Measurements from ENCODE around the gene PPFIBP1.

The PPFIBP1 gene

DNA sequence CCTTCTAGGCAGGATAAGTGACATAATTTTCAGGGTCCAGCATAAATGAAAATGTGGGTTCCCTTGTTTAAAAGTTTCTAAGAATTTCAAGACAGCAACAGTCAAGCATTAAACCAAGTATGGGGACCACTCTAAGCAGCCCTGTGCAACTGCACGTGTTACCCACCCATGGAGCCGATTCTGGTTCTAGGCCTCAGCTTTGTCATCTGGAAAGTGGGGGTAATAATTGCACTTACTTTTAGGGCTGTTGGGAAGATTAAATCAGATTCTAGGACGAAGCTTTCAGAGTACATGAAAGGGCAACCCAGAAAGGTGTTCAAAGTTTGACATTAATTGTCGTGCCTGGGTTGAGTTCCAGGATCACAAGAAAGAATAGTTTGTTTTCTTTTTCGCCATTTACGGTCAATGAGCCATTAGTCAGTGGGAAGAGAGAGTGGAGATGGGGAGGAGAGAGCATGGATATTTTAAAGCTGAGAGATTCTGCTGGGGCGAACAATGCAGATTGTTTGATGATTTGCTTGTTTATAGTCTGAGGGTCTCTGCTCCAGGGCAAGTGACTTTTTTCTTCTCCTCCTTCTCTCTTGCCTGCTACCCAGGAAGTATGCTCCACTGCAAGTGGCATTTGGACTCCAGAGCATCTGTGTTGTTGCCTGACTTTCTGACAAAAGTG is 10.7 kb upstream of the PPFIBP1 start:
- DNase-seq: no peak

DNA sequence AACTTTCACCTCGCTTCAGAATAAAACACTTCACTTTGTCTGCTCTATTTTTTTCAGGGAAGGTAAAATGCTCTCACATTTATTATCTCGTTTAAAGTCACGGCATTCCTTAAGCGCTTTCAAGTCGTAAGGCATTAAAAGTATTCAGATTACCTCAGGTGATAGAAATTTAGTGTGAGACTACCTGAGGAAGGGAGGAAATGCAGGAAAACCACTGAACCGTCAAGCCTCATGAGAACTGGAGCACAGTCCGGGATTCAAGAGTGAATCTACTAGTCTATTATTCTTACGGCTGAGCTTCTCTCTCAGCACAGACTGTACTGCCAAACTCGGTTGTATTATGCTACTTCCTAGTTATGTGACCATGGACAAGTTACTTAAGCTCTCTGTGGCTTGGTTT is 8.3 kb upstream of the PPFIBP1 start:
- DNase-seq: no peak

DNA sequence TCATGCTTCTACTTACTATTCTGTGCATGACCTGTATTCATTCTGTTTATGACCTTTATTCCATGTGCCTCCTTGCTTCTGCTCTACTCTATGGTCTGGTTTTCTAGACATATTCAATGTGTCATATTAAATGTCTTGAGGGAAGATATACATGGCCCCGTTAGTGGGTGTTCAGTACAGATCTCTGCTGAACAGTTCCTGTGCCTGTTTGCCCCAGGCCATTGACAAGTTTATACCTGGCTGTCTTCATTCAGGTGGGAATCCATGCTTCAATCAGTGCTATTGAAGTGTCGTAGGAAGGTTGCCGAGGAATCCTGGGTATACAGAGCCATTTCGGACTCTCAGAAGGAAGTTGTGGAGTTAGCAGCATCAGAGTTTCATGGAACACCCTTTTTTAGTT is 7.4 kb upstream of the PPFIBP1 start:
- no peak for DNase-seq

DNA sequence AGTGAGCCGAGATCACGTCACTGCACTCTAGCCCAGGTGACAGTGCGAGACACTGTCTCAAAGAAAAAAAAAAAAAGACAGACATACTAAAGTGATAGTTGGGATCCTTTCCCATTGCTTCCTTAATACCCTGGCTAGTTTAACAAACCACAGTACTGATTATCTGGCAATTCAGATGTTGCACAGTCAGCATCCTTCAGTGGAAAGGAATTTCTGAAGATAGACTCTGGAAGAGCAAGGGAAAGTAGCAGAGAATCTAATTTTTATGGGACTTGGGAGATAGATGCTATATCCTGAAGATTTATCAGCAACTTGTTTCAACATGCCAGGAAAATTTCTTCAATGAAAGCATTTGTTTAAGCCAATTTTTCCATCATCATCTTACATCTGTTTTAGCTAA is 6.5 kb upstream of the PPFIBP1 start:
- no peak for DNase-seq

DNA sequence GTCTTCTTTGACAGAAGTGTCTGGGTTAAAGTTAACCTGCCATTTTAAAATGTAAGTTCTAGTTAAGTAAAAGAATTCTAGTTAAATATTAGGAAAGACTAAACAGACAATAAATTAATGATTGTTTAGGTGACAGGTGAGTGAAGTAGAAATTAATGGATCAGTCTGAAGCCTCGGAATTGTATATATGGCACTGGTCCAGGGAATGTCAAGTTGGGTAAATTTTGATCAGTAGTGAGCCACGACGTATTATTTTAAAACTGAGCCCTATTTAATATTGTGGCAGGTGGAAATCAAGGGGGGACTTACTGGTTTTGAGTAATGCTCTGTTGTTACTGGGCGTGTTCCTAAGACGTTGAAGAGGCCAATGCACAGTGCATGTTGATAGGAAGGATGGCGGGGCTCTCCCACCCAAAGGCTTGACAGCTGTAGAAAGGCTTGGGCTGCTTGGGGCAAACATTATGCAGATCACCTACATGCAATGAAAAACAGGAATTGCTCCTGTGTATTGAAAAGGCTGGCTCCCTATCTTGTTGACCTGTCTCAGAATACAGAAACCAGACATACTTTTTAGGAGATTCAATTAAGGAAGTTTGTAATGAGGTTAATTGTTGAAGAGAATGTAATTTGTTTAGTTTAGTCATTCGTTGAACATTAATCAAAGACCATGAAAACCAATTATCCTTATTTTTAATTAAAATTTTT is 5.9 kb upstream of the PPFIBP1 start:
- DNase-seq: no peak

DNA sequence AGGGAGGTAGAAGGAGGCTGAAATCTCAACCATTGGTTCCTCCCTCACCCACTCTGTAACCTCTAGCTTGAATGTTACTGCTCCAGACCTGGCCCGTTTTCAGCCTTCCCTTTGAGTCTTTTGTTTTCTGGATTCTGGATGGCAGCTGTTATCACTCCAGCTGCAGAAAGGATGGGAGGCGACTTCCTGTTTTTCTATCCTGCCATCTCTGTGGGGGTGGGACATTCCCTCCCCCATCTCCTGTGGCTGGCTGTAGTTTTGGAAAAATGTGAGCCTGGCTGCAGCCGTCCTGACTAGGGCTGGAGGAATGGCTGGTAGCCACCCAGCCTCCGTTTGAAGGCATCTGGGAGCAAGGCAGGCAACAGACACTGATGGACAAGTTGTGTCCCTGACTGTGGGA is 2.9 kb upstream of the PPFIBP1 start:
- no peak for DNase-seq

DNA sequence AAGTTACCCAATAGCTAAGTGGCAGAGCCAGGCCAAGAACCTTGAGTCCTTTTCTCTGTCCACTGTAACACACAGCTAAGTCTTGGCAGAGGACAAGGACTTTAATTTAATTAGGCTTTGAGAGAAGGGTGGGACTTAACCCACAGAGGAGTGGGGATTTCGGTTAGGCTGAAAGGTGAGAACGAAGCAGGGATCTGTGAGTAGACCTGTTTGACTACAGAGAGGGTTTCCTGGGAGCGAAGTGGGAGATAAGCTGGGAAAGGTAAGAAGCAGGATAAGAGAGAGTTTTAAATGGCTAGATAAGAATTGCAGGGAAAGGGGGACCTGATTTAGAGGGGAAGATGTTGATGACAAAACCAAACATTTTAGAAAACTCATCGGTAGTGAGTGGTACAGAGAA is 2.0 kb upstream of the PPFIBP1 start:
- no peak for DNase-seq

DNA sequence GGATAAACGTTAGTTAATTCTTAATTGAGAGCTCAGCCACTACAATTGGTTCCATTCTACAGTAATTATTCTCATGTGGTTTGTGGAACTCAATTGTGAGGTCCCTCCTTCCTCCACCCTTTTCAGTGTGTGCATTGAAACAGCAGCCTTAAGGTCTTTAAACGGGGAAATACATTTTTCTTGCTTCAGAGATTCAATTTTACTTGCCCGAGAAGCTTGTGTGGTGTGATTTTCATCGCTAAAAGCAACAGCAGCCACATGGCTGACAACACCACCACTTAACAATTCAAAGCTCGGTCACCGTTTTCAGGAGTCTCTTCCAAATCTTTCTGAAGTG is 733 bp upstream of the PPFIBP1 start:
- DNase-seq: no peak

DNA sequence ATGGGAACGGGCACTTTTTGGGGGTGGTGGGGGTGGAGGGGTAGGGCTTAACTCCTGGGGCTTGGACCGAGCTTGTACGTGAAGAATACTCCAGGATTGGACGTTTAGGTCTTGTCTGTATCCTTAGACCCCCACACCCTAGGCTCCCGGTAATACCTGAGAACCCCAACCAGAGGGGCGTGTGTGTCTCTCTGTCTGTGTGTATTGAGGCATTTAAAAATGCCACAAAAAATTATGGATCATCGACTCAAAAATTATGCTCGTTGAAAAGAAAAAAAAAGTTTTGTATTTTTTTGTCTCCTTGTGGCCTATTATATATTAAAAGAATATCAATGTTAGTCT is 459 bp downstream of the PPFIBP1 start:
- peak in 2 of 6 experiments; percentile 38 to 50 for DNase-seq

DNA sequence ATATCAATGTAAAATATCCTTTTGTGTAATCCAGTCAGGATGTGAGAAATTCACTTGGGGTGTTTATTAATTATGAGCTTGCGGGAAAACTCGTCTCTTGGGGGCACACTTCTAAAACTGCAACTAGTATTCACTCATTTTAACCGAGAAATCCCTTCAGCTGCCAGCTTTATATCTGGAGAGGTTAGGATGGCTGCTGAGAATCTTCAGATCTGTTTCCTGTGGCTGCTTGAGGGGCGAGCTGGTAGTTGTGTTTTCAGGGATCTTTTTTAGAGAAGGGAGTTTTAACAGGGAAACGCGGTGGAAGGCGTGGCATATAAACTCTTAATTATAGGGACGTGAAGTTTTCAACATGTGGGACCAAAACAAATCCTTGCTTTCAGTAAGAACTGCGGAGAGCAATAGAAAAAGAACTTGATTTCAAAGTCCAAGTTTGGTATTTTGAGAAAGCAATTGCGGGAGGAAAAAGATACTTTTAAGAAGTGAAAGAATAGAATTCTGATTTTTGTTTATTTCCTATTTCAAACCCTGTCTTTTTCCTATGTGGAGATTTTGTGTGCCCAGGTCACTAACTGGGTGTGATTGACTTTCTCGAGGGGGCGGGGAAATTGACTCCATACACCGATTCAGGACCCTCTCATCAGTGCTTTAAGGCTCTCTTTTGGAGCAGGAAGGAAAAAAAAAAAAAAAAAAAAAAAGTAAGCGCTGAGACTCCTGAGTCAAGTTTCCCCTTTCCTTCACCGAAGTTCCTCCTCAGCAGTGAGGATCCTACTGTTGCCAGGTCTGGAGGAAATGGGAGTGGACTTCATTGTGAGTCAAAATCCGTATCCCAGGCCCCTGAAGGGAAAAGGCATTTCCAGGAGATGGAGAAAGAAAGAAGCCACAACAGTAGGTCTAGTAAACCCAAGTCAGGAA is 1.1 kb downstream of the PPFIBP1 start:
- DNase-seq: peak in 1 of 6 experiments; percentile 24

DNA sequence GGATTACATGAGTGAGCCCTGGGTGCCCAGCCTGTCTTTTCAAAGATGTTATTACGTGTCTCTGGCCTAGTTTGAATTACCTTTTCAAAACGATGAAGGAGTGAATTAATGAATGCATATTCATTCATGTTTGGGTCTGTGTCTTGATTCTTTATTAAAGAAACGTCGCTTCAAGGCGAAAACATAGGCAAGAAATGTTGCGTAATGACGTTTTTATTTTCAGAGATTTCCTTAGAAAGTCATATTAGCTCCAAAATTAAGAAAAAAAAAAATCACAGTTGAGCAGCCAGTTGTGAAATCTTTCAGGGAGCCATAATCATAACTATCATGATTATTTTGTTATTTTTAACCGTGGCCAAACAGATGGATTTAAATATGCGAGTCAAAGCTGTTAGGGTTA is 3.5 kb downstream of the PPFIBP1 start:
- DNase-seq: no peak

DNA sequence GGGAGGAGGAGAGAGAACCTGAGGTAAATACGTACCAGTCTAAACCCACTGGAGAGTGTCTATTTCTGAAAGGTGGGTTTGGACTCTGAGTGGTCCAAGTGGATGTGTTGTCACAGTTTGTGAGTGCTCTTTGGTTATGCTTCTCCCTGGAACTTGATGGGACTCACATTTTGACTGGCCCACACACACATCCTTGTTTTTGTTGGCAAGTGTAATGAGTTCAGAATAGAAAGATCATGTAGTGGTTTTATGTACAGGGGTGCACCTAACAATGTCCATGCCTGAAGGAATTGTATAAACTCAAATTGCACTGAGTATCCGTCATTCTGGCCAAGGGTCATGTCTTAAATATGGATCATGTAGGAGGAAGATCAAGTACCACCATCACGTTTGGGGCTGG is 4.8 kb downstream of the PPFIBP1 start:
- no peak for DNase-seq

DNA sequence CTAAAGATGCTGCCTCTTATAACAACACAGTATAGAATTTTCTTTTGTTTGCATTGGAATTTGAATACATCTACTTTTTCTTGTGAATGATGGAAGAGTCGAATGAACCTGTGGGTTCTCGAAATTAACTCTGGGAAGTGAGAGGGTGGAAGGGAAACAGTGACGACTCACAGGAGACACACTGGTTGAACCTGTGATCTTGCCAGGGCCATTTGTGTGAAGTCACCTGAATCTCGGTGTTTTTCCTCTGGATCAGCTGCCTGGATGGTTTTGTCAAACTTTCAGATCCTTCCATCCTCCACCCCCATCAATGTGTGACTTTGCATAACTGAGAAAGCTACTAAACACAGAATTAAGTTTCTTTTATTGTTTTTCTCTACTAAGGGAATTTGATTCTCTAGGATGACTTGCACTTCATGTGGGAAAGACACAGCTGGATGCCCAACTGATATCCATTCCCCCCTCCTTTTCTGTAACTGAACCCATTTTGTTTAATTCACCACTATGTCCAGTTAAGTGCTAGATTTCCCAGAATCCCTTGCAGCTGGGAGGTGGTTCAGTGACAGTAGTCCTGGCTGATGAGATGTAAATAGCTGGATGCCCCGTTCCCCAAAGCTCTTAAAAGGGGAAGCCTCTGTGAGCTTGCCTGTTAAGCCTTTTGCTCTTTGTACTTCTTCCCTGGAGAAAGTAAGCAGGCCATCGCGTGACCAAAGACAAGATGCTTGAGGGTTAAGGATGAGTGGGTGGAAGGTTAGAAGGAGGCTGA is 6.3 kb downstream of the PPFIBP1 start:
- no peak for DNase-seq

DNA sequence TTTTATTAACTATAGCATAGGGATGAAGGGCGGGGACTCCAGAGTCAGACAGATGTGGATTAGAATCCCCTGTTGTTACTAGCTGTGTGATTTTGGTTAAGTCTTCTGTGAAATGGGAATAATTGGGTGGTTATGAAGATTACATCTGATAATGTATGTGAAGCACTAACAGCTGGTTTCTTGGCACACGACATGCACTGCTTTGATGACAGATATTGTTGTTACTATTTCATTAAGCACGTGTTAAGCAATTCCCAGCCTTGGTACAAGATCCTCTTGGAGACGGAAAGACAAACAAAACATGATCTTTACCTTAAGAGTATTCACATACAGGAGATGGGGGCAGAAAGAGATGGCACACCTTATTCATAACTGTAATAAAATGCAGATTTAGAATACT is 7.9 kb downstream of the PPFIBP1 start:
- DNase-seq: no peak

DNA sequence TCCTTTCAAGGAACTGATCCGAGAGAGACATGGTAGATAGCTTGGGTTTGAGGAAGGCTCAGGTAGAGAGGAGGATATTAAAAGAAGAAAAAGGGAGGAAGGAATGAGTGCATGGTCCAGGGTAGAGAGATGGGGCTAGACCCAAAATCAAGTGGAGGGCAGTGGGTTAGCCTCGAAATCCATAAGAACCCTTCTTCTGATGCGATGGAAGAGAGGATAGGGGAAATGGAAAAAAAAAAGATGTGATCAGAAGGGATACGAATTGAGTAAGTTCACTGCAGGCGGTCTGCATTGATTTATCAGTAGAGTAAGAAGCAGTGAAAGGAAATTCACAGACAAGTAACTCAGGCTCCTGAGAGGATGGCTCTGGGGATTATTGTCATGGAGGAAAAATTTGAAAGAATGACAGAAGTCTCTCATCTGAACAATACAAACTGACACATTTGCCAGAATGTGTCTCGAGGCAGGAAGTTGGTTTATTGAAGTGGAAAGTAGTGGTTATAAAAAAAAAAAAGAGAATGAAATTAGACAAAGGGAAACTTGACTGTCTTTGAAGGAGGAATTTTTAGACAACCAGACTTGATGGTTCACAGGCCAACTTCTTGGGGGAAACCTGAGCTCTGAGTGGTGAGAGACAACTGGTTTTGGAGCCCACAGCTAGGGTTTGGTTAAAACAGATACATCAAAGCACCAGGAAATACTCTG is 10.2 kb downstream of the PPFIBP1 start:
- DNase-seq: peak in 4 of 6 experiments; percentile 6 to 66 (median 54)

DNA sequence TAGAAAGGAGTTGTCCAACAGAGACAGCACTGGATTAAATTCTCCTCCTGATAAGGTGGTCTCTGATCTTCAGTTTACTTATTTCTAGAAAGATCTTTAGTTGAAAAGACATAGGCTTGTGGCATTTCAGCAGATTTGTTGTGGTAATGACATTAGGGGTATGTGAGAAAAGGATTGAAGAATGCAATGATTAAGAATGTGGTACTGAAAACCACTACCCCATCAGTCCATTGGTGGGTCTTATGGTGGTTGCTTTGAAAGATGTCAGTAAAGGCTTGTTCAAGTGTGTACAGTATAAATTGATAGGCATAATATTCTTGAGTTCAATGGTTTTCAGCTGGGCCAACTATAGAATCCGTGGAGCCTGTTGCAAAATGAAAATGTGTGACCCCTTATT is 10.8 kb downstream of the PPFIBP1 start:
- DNase-seq: no peak

DNA sequence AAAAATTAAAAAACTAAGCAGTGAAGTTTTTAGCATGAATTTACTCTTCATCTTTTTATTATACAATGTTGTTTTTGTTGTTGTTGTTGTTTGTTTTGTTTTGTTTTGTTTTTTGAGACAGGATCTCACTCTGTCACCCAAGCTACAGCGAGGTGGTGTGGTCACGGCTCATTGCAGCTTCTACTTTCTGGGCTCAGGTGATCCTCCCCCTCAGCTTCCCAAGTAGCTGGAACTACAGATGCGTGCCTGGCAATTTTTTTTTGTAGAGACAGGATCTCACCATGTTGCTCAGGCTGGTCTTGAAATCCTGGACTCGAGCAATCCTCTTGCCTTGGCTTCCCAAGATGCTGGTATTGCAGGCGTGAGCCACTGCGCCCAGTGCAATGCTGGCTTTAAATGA is 11.3 kb downstream of the PPFIBP1 start:
- DNase-seq: no peak

DNA sequence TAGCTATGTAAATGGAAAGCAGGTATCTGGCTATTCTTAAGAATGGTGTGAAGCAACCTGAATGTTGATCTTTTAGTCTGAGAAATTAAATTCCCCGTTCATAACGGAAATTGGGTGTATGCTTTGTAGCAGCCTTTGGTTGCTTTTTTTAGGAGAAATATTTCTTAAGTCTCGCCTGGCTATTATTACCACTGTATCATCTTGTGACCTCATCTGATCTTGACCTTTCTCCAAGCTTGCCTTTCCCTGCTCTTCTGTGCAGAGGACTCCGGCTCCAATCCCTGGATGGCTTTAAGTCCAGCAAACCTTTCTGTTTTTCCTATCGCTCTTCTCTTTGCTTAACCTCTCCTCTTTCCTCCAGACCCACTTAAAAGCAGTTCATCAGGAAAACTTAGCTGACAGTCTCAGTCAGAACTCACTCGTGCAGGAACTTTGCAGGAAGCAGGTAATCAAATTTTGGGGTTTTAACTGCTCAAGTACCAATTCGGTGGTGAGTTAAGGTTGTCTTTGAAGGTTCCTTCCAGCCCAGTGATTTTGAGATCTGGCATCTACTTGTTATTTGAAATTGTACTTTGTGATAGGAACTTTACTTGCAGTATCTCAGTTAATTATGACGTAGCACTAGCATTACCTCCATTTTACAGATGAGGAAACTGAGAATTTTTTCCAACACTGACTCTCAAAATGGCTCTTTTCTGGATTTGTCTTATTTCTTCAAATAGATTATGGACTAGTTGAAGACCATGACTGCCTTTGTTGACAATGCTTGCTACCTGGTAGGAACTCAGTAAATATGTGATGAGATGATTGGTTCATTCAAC is 14.1 kb downstream of the PPFIBP1 start:
- DNase-seq: no peak

DNA sequence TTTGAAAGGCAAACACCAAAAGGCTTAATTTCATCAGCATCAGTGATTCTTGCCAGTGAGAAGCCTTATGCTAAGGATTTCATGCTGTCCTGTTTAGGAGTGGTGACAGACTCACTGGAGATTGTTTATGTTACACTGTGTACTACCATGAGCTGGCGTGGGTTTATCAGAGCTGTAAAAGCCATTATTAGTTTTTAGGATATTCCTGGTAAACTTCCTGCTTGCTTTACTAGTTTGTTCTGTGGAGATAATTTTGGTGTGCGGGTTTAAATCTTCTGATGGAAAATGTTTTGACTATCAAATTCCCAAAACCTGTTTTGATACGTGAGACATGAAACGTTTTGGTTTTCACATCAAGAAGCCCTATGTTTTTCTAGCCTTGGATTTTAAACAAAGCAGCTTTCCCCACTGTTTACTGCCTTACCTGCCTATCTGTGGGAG is 15.2 kb downstream of the PPFIBP1 start:
- DNase-seq: no peak

DNA sequence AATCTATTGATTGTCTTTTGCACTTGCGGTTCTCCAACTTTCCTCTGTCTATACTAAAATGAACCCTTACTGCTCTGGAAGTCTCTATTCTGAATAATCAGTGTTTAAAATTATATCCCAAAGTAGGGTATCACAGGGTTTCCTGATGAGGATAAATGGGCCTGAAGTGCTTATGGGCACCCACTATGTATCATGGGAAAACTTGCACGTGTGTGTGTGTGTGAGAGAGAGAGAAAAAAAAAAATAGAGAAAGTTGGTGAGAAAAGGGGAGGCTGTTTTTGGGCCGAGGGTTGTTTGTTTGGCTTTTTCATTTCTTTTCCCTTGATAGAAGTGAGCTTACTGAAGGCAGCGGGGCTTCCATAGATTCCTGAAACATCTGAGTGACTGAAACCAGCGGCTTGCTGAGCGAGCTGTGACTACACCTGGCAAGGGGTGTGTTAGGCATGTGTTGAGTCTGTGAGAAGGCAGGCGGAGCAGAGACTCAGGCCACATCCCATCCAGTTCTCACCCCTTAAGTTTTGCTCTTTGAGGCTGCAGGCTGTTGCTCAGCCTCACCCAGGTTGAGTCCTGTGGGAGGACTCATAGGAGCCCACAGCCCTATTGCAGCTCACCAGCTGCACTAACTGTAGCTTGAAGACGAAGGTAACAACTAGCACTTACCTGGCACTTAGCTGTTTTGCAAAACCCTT is 17.2 kb downstream of the PPFIBP1 start:
- no peak for DNase-seq

DNA sequence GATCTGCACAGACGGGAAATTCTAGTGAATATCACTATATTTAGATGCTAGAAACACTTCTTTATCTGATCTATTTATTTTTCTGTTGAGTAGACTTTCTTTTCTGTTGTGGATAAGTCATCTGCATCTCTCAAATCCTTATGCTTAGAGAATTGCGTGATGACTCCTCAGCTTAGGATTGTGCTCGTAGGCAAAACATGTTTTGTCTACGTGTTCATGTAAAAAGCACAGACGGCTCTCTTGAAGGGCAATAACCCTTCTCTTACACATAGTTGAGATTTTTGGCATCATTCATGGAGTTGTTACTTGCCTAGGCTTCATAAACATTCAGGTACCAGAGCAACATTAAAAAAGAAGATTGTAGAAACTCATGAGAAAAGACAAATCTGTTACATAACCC is 18.6 kb downstream of the PPFIBP1 start:
- no peak for DNase-seq

Measured in stimulated activated naive CD4-positive, alpha-beta T cell (primary cell).